HG02885 (cell line): ENCODE data around the gene STH.

Experiments used
- ATAC-seq: cut with Tn5 transposase; IDR thresholded peaks from one replicate; pipeline ENCODE4 v1.9.1; 2021; ENCODE audit warnings: mild to moderate bottlenecking; ENCODE audit not compliant: unreplicated experiment, poor library complexity

STH gene

DNA sequence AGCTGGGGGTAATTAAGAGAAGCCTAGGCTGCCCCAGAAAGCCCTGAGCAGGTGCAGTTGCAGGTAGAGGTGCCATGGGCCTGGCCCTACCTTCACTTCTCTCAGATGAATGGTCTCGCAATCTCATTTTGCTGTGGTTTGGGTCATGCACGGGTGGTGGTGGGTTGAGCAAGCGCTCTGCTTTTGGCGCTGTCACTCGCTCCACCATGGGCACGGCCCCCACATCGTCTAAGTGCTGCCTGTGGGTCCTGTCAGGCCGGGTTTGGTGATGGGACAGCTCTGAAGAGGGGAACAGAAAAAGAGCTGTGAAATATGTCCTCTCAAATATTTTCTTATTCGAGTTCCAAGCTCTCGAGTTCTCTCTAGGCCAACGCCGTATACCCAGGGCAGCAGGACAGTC, 39.9 kb downstream of the STH start:
- no peak for ATAC-seq

DNA sequence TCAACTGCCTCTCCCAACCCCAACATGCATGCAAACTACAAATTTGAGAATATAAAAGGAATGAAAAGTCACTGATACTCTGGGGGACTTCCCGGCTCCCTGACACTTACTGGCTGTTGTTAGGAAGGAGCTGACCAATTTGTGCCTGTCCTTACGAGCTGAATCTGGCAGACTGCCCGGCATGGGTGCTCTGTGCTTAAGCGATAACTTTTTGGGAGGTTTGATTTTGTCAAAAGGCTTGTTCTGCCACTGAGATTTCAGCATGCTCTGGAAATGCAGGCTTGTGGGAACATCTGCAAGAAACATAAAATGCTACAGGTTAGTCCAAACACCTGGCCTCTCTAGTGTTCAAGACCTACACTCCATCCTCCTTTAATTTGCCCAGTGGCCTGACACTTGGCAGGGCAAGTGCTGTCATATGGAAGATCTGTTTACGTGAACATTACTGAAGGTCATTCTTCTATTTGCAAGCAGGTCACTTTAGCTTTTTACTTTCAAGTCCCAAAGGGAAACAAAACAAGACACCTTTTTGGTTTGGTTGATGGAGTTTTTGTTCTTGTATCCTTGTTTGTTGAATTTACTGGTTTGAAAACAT, 40.6 kb downstream of the STH start:
- no peak for ATAC-seq

DNA sequence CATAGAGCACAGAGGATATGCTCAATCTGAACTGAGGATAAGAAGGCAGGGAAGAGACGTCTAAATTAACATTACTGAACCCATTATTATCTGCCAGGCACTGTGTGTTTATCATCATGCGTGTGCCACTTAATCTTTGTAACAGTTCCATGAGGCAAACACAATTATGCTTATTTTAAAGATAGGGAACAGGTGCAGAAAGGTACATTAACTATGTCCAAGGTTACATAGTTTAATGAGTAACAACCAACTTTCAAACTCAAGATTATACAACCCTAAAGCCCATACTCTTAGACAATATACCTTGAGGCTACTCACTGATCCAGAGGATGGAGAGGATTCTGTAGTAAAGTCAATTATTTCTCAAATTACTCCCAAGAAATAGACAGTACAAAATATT, 43.2 kb downstream of the STH start:
- ATAC-seq = no peak

DNA sequence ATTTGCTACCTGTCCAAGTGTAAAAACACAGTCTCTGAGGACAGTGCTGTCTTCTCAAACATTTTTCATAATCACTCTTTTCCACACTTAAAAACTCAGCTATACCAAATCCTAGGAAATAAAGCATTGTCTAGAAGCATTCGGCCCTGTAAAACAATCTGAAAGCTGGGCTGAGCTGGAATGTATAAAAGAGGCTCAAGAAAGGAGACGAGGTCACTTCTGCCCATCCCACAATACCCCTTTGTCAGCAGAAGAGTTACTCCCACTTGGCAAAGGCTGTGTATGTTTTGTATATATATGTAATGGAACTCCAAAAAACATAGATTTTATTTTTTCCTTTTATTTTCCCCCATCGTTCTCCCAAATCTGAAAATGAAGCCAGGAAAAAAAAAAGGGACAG, 43.9 kb downstream of the STH start:
- ATAC-seq = no peak

DNA sequence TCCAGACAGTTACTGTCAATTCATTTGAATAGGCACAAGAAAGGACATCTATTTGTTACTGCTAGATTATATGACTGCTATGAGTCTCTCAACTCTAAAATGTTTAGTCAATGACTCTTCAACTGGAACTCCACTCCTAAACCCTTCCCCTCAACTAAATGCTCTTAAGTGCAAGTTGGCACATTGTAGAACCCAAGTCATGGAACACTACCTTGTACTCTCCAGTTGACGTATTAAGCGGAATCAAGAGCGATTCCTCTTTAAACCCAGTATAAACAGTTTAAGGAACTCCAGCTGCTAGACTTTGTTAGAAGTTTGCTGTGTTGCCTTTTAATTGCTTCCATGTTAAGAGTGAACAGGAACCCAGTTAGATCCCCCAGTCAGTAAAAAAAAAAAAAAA, 44.6 kb downstream of the STH start:
- ATAC-seq = no peak

DNA sequence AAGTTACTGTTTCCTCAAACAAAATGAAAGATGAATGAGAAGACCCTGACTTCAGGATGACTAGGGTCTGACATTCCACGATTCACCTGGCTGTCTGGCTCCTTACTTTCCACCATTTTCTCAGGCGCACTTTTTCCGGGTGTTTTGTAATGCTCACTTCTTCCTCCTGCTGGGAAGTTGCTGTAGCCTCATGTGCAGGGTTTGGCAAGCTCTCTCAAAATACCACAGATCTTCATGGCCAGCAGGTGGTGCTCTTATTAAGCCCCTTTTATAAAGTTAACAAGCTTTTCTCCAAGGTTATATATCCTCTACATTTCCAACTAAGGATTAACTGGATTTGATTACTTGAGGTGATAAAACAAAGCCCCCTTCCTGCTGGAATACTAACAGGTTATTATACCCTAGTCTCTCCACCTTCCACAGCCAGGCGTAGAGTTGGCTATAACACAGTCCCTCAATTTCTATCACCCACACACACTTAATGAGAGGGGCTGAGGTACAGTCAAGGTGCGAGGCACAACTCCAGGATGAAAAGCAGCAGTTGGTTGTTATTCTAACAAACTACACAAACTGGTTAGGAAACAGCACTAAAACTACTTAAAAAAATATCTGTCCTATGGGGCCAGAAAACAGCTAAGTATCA, 45.4 kb downstream of the STH start:
- ATAC-seq = no peak

DNA sequence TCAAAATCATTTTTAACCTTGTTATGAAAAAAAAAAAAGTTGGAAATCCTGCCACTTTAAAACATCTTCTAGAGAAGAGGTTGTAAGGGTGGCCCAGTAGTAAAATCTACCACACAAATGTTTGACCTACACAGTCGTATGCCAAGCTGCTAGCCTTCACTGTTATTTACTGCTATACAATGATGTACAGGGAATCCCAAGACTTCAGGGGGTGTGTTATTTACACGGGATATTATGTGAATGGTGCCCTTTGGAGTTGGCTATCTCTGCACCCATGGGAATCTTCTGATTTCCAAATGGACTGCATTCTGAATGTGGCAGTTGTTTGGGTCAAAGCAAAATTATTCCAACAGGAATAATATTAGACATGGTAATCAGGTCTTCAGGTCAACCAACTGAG, 45.9 kb downstream of the STH start:
- ATAC-seq = no peak

DNA sequence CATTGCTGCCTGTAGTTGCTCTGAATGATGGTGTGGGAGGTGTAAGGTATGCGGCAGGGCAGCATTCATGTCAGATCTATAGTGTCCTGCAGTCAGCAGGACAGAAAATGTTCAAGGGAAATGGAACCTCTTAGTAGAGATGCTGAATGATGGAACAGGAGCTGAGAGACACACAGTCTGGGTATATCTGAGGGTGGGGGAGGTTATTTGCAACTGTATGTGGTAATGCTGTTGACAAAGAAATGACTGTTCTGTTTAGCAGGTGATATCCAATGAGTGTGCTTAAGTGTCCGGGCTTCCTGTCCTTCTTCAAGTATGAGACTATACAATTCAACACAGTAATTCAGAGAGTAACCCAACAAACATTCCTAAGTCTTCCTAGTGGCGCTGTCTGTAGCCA, 46.6 kb downstream of the STH start:
- ATAC-seq = no peak

DNA sequence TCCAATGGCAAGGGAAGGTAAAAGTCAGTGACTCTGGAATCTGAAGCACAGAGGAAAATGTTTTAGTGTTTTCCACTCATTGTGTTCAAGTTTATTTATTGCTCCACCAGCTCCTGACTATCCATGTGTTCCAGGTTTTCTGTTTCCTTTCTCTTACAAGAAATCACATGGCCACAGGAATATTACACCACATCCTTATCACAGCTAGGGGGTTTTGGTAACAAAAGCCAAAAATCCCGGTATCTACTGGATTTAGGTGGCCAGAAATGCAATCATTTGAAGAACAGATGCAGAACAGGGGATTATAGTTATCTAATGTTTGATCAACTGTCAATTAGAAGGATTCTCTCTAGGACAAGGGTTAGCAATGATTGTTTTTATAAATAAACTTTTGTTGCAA, 47.9 kb downstream of the STH start:
- no peak for ATAC-seq

DNA sequence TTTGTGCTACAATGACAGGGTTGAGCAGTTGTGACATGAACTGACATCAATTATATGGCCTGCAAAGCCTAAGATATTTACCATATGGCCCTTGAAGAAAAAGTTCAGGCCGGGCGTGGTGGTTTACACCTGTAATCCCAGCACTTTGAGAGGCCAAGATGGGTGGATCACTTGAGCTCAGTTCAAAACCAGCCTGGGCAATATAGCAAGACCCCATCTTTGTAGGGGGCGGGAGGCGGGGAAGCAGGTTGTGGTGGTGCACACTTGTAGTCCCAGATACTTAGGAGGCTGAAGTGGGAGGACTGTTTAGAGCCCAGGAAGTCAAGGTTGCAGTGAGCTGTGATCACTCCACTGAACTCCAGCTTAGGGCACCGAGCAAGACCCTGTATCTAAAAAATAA, 48.3 kb downstream of the STH start:
- no peak for ATAC-seq

DNA sequence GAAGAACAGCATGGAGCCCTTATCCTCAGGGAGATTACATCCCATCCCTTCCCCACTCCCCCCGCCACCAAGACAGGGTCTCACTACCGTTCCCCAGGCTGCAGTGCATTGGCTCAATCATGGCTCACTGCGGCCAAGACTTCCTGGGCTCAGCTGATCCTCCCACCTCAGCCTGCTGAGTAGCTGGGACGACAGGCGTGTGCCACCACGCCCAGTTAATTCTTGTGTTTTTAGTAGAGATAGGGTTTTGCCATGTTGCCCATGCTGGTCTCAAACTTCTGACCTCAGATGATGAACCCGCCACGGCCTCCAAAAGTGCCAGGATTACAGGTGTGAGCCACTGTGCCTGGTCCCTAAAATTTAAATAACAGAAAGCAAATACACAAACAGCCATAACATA, 48.8 kb downstream of the STH start:
- no peak for ATAC-seq
